Measurements from ENCODE around the gene ADH7.
"Not testable (repeated sequence)": the region's sequence is repeated elsewhere in the genome, so short reads cannot be mapped to it uniquely, and the experiment has no call there.

Gene ADH7

GRCh38 chr4:99377341-99377740 is 57.8 kb downstream of the ADH7 start:
- FAIRE-seq: not testable (repeated sequence)

- not testable (repeated sequence) for FAIRE-seq
Observed at GRCh38 chr4:99372464-99372863, 62.7 kb downstream of the ADH7 start.

DNA sequence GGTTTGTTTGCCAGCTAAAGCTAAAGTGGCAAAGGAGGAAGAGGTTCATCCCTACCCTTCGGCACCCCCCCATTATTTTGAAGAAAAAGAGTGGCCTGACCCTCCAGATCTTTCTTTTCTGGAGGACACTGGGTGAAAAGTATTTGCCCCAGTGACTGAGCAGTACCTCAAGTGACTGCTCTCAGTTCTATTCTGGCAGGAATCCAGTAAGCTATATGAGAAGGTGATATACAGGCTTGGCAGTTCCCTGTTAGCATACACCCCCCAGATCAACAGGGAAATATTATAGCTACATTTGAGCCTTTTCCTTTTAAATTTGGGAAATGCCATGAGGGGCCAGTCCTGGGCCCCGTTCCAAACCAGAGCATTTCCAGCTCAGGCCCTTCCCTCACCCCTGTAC is 67.3 kb downstream of the ADH7 start:
- FAIRE-seq: not testable (repeated sequence)

GRCh38 chr4:99366491-99366890 is 68.7 kb downstream of the ADH7 start:
- FAIRE-seq: no peak

GRCh38 chr4:99362768-99363167 is 72.4 kb downstream of the ADH7 start:
- no peak for FAIRE-seq
